Epithelial cell of esophagus (primary cell): ENCODE data around the gene CNGB1.

ENCODE experiments used
- DNase-seq: peaks from one replicate; pipeline ENCODE4 v3.0.0; 2010; ENCODE audit warnings: low read depth
- H3K4me3 ChIP-seq: 2 replicates; pipeline ENCODE4 v1.5.1; 2011; ENCODE audit warnings: mild to moderate bottlenecking, low read length, control low read depth
- CTCF ChIP-seq: IDR thresholded peaks from 2 replicates; pipeline ENCODE4 v1.5.1; 2011; ENCODE audit warnings: low read depth, mild to moderate bottlenecking, low read length, control low read depth, inconsistent platforms; ENCODE audit not compliant: insufficient read depth; ENCODE audit errors: missing control alignments

CNGB1 gene

GRCh38 chr16:57970970-57971369 lies at the start of gene CNGB1:
Gene CNGB1 (minus strand): TSS chr16:57971128. CDS start chr16:57967286, 3,842 bp downstream.
- no peak for TF ChIP-seq CTCF
- no peak for DNase-seq
- H3K4me3 ChIP-seq = no peak within 1 kb of the TSS

GRCh38 chr16:58019866-58020538 lies 49.1 kb upstream of the CNGB1 start:
- no peak for TF ChIP-seq CTCF
- H3K4me3 ChIP-seq = no peak overlapping the region
- DNase-seq = no peak

GRCh38 chr16:58018803-58019202 lies 47.9 kb upstream of the CNGB1 start:
- H3K4me3 ChIP-seq = no peak overlapping the region
- no peak for TF ChIP-seq CTCF
- no peak for DNase-seq

- no peak for TF ChIP-seq CTCF
- H3K4me3 ChIP-seq = no peak overlapping the region
- DNase-seq = no peak
Measured at GRCh38 chr16:58016840-58017446, 46.0 kb upstream of the CNGB1 start.

GRCh38 chr16:58013201-58013956 lies 42.5 kb upstream of the CNGB1 start:
- no peak for TF ChIP-seq CTCF
- H3K4me3 ChIP-seq = no peak overlapping the region
- no peak for DNase-seq

GRCh38 chr16:58012481-58012880 lies 41.6 kb upstream of the CNGB1 start:
- H3K4me3 ChIP-seq = no peak overlapping the region
- TF ChIP-seq CTCF = no peak
- DNase-seq = no peak

GRCh38 chr16:58011652-58012051 lies 40.7 kb upstream of the CNGB1 start:
- H3K4me3 ChIP-seq = no peak overlapping the region

More at GRCh38 chr16:58011652-58012051, 40.7 kb upstream of the CNGB1 start:
- no peak for TF ChIP-seq CTCF
- no peak for DNase-seq
